ENCODE results near the gene CR1L.
"Not testable (repeated sequence)": the region's sequence is repeated elsewhere in the genome, so short reads cannot be mapped to it uniquely, and the experiment has no call there.

Gene CR1L

DNA sequence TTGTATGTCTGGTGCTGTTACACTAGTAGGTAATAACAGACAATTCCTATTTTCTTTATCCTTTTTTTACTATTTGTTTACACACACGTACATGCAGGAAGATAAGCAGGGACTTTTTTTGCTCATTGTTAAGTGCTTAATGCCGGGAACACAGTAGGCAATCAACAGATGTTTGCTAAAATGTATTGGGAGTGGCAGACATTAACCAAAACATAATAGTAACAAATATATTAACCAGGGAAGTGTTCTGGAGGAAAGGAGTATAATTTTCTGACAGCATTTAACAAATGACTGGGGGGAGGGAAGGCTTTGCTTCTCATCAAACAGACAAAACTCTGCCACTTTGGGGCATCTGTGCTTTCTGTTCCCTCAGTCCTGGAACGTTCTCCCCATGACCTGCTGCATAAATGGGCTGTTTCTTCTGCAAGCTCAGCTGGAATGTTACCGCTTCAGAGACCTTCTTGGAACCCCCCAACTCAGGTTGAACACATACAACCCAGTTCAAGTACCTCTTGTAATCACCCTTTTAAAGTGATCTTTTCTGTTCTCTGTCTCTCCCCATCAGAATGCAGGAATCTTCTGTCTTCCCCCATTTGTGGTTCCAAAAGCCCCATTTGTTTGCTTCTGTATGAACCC is 2.1 kb downstream of the CR1L start:
- no peak for DNase-seq

- no peak for DNase-seq
These were observed 2.9 kb downstream of the CR1L start for GRCh38 chr1:207647671-207648333.

DNA sequence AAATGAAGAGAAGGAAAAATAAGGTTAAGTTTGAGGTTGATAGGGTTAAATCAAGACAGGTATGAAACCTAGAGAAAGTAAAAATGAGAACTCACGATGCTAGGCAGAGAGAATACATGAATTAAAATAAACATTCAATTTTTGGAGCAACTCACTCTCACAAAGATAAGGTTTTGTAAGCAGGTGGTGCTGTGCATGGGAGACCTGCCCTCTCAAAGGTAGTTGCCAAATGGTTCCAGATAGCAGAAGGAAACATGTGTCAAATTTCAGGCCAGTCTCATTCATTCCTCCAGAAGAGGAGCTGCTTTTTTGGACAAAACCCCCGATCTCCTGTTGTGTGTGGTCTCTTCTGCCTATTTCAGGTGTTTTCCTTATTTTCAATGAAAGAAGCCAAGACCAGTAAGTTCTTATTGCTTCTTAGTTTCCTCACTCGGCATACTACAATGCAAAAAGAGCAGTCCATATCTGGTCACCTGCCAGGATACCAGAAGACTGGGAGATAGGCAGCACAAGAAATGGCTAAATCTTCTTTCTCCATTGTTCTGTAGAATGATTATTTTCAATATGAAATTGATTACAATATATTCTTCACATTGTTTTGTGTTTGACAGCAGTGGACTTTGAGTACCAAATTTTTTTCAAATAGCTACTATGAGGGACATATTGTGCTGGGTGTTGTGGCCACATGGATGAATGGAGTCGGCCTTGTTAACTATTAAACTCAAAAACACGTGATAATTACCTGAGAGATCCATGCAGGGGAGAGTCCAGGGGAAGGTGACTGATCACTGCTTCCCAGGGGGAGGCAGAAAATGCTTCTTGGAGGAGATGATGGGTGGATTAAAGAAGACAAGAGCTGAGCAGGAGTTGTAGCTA is 3.6 kb downstream of the CR1L start:
- DNase-seq = no peak

DNA sequence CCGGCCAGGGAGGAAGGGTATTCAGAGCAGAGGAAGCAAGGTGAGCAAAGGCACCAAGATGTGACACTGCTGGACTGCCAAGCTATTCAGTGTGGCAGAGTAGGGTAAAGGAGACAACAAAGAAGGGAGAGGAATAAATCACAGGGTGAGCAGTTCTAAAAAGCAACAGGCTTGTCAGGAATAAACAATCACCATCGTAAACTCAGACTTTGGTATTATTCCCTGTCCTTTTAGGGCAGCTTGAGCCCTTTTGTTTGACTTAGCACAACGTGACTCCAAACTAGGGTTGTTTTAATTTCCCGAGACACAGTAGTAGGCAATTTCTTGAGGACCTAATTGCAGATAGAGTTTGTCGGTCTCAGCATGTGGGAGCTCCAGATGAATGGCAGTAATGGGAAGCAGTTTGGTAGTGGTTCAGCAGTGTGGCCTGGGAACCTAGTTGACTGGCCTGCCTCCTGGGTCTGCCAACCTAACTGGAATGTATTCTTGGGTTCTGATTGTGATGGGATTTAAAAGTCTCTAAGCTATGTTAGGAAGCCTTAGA is 4.3 kb downstream of the CR1L start:
- DNase-seq = no peak

- no peak for DNase-seq
These were observed 5.1 kb downstream of the CR1L start for GRCh38 chr1:207649865-207650580.

DNA sequence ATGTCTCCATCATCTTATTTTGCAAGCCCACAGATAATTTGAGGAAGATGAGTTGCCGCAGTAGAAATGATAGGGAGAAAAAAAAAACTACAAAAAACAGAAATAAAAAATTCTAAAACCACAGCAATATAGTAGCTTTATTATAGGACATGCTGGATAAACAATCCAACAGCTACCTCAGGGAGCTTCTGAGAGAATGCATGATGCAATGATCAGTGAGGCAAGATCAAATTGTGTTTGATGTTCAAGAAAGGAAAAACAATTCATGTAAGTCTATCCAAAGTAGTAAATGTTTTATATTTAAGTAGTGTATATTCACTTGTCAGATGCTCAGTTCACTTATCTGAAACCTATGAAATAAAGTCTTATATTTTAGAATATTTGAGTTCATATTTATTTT is 6.7 kb downstream of the CR1L start:
- no peak for DNase-seq

DNA sequence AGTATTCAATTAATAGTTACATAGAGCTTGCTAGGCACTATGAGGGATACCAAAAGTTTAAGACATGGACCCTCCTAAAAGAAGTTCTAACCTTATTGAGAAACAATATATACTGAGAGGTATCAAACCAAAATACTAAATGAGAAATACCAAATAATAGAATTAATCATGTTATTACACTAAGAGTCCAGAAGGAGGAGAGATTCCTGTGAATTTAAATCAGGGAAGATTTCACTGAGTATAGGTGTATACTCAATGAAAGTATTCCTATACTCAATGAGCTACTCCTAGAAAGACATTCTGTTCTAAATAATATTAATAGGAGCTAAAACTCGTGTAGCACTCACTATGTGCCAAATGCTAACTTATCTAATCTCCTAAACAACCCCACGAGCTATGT is 9.4 kb downstream of the CR1L start:
- no peak for DNase-seq

GRCh38 chr1:207658408-207658807 is 13.5 kb downstream of the CR1L start:
- DNase-seq = no peak

GRCh38 chr1:207658904-207659485 is 14.1 kb downstream of the CR1L start:
- DNase-seq = no peak

GRCh38 chr1:207659545-207660153 is 14.7 kb downstream of the CR1L start:
- DNase-seq = no peak

GRCh38 chr1:207661420-207661819 is 16.5 kb downstream of the CR1L start:
- DNase-seq = not testable (repeated sequence)

GRCh38 chr1:207666342-207666741 is 21.4 kb downstream of the CR1L start:
- DNase-seq = no peak

- DNase-seq = no peak
These were observed 24.6 kb downstream of the CR1L start for GRCh38 chr1:207669528-207670009.

GRCh38 chr1:207670192-207670591 is 25.3 kb downstream of the CR1L start:
- no peak for DNase-seq

- DNase-seq = no peak
These were observed 26.1 kb downstream of the CR1L start for GRCh38 chr1:207670997-207671396.

DNA sequence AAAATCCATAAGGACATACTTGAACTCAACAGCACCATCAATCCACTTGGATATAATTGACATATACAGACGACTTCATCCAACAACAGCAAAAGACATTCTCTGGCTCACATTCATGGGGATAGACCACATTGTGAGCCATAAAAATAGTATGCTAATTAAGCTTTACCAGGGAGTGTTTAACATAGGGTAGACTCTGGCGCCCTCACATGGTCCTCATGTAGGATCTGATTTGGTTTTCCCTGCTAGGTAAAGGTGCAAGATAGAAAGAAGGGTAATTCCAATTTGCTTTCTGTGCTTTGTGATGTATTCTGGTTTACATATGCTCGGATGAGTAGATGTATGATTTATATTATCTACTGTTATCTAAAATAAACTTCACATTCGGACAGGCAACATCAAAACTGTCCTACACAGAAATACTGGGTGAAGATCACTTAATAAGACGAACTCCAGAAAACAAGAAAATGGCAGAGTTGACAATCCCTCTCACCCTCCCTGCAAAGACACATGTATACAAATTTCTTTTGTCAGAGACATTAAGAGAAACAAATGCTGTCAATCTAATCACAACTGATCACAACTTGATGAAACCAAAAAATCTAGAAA is 27.7 kb downstream of the CR1L start:
- DNase-seq = no peak

DNA sequence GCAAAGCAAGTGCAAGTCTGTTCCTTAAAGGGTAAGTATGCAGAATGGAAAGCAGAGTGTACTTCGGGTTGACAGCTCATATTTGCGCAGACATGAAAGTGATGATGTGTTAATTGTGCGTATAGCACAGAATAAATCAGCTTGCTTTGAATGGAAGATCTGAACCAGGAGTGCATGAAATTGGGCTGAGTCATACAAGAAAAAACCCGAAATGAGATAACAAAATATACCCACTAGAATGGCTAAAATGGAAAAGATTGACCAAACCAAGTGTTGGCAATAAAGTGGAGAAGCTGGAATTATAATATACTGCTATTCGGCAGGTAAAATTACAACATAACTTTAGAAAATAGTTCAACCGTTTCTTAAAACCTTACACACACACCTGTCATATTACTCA is 28.5 kb downstream of the CR1L start:
- no peak for DNase-seq

DNA sequence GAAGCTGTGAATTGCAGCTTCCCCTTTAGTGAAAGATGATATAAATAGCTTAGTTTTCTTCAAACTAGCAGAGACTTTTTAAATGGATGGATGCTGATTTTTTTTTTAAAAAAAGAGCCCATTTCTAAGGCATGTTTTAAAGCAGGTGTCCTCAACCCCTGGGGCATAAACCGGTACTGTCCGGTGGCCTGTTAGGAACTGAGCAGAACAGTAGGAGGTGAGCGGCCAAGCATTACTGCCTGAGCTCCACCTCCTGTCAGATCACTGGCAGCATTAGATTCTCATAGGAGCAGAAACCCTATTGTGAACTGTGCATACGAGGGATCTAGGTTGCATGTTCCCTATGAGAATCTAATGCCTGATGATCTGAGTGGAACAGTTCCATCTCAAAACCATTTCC is 31.2 kb downstream of the CR1L start:
- DNase-seq = no peak

DNA sequence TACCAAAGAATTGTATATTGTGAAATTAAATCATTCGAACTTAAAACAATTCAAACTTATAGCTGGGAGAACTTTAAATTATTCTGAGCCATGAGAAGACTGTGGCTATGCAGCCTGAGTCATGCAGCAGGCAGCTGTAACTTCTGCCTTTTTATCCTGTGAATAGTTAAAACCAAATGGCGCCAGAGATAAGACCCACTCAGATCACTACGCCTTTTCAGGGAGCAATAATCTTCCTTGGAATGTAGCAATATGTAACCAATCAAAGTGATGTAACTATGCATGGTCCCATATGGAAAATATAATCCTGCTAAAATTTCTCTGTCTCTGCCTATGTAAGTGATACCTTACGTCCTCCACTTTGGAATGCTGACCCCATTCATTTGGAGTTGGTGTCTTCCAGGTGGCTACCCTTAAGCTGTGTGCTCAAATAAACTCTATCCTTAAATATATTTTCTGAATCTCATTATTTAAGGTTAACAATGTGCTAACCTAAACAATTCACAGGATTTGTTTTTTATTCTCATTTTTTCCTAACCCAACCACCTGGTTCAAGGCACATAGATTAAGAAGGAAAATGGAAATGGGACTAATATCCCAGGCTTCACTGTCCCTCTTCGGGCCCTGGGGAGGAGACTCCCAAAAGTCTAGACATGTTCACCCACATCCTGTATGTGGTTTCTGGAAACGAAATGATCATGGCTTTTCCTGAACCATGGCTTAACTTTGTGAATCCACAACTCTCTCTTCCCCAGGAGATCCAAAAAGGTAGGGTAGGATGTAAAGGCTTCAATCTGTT is 35.9 kb downstream of the CR1L start:
- DNase-seq = not testable (repeated sequence)

DNA sequence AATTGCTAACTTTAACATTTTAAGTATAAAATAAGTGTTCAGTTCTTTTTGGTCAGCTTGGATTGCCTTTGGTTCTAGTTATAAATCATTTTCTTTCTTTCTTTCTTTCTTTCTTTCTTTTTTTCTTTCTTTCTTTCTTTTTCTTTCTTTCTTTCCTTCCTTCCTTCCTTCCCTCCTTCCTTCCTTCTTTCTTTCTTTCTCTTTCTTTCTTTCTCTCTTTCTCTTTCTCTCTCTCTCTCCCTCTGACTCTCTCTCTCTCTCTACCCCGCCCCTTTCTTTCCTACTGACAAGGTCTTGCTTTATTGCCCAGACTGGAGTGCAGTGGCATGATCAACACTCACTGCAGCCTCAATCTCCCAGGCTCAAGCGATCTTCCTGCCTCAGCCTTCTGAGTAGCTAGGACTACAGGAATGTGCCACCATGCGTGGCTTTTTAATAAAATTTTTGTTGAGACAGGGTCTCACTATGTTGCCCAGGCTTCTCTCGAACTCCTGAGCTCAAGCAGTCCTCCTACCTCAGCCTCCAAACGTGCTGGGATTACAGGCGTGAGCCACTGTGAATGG is 38.0 kb downstream of the CR1L start:
- not testable (repeated sequence) for DNase-seq

All from right forelimb (tissue), 1 donor.